ENCODE measurements around the gene RPS10. TPM values are rescaled to one million over a fixed set of nuclear protein-coding genes. Genes with fewer than 3 reads are reported as not detected.

Gene RPS10
- total RNA-seq, 1 donor from 2014 or later, result 1,026 TPM

DNA sequence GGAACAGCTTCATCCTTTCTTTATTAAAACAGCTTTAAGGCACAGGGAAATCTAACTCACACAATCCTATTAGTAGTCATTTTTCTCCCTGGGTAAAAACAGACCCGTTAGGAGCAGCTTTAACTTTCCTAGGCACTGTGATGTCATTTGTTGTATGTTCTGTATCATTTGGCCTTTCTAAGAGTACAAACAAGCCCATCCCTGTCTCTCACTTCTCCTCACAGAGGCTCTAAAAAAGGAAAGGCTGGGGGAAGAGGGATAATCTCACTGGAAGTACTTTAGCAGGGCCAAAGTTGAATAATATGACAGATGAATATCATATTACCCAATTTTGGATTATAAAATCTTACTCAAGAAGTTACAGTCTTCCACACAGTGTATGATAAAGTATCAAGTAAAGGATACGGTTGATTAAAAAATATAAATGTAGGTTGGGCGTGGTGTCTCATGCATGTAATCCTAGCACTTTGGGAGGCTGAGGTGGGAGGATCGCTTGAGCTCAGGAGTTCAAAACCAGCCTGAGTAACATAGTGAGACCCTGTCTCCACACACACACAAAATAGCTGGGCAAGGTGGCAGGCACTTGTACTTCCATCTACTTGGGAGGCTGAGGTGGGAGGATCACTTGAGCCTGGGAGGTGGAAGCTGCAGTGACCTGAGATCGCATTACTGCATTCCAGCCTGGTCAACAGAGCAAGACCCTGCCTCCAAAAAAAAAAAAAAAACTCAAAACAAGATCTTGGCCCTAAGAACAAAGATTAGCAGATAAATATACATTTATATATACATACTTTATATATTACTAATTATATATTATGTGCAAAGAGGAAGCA is 41.3 kb downstream of the RPS10 start:
- Mint-ChIP-seq H3K9me3 (ENCODE audit: unreplicated experiment) (no peaks in the 10 kb centered on the region), H3K27ac (ENCODE audit: unreplicated experiment) (peak overlapping the region; percentile 47), H3K4me1 (ENCODE audit: unreplicated experiment) (peaks cover 50% of the 10 kb centered on the region), H3K4me3 (ENCODE audit: unreplicated experiment) (no peak overlapping the region), H3K36me3 (ENCODE audit: unreplicated experiment) (peaks cover 2% of the 10 kb centered on the region), H3K27me3 (ENCODE audit: unreplicated experiment) (no peaks in the 10 kb centered on the region)
- TF ChIP-seq, protein P1, sequence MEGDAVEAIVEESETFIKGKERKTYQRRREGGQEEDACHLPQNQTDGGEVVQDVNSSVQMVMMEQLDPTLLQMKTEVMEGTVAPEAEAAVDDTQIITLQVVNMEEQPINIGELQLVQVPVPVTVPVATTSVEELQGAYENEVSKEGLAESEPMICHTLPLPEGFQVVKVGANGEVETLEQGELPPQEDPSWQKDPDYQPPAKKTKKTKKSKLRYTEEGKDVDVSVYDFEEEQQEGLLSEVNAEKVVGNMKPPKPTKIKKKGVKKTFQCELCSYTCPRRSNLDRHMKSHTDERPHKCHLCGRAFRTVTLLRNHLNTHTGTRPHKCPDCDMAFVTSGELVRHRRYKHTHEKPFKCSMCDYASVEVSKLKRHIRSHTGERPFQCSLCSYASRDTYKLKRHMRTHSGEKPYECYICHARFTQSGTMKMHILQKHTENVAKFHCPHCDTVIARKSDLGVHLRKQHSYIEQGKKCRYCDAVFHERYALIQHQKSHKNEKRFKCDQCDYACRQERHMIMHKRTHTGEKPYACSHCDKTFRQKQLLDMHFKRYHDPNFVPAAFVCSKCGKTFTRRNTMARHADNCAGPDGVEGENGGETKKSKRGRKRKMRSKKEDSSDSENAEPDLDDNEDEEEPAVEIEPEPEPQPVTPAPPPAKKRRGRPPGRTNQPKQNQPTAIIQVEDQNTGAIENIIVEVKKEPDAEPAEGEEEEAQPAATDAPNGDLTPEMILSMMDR (IDR thresholded peaks at IDR 0.05), result no peak
- DNase-seq (ENCODE audit: extremely low spot score, unreplicated experiment), result no peak

DNA sequence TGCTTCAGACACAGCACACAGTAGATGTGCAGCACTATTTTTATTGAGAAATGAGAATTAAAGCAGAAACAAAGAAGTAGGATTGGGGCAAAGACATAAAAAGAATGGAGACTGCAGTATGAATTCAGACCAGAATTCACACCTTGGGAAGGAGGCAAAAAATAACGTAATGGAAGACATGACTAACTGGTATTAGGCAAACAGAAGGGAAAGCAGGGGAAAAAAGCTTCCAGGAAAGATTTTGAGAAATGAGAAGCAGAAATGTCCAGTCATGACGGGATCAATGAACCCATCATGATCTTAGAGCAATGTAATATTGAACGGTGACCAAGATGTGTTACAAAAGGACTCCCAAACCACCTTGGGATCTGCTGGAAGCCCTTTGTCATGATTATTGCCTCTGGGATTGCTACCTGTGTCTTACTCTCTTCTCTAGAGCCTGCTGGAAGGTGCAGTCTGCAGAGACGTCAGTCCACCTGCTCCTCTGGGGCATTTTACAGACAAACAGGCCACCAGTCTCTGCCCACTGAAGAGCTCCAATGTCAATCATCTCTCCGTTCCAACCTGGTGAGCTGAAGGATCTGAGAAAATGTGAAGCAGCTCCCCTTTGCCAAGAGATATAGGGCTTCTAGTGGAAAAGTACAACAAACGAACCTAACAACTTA is 42.1 kb downstream of the RPS10 start:
- Mint-ChIP-seq H3K27ac (ENCODE audit: unreplicated experiment) (peak overlapping the region; percentile 59), H3K4me1 (ENCODE audit: unreplicated experiment) (peaks cover 46% of the 10 kb centered on the region), H3K36me3 (ENCODE audit: unreplicated experiment) (peaks cover 2% of the 10 kb centered on the region), H3K4me3 (ENCODE audit: unreplicated experiment) (no peak overlapping the region), H3K9me3 (ENCODE audit: unreplicated experiment) (no peaks in the 10 kb centered on the region), H3K27me3 (ENCODE audit: unreplicated experiment) (no peaks in the 10 kb centered on the region)
- TF ChIP-seq, protein P1 (IDR thresholded peaks at IDR 0.05), result no peak
- no peak for DNase-seq (ENCODE audit: extremely low spot score, unreplicated experiment)

DNA sequence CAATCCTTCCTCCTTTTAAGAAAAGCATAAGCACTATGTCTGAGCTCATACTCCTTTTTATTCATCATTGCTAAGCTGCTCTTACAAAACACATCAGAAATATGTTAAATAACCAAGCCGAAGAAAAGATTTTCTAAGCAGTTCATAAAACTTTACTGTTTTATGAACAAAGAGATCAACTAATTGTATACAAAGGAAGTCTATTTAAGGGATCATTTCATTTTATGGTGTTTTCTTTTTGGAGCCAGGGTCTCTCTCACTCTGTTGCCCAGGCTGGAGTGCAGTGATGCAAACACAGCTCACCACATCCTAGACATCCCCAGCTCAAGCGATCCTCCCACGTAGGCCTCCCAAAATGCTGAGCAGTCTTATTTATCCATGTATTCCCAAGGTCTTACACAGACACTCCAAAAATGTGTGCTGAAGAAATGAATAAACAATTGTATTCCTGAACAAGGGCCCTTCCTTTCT is 42.7 kb downstream of the RPS10 start:
- TF ChIP-seq, protein P1 (IDR thresholded peaks at IDR 0.05), result no peak

DNA sequence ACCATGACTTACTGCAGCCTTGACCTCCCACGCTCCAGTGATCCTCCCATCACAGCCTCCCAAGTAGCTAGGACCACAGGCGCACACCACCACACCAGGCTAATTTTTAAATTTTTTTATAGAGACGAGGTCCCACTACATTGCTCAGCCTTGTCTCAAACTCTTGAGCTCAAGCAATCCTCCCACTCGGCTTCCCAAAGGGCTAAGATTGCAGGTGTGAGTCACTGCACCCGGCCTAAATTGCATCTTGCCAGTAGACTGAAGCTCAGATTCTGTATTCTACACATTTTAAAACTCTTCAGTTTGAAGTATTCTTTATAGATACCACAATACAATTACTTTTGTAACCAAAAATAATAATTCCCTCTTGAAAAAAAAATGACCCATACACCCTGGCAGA is 44.8 kb downstream of the RPS10 start:
- H3K27me3 Mint-ChIP-seq (ENCODE audit: unreplicated experiment), result no peaks in the 10 kb centered on the region
- DNase-seq (ENCODE audit: extremely low spot score, unreplicated experiment), result no peak
- H3K36me3 Mint-ChIP-seq (ENCODE audit: unreplicated experiment), result no peaks in the 10 kb centered on the region
- H3K9me3 Mint-ChIP-seq (ENCODE audit: unreplicated experiment), result no peaks in the 10 kb centered on the region
- peaks cover 40% of the 10 kb centered on the region for H3K4me1 Mint-ChIP-seq (ENCODE audit: unreplicated experiment)
- TF ChIP-seq, protein P1 (IDR thresholded peaks at IDR 0.05), result no peak
- H3K4me3 Mint-ChIP-seq (ENCODE audit: unreplicated experiment), result no peak overlapping the region
- H3K27ac Mint-ChIP-seq (ENCODE audit: unreplicated experiment), result peak overlapping the region; percentile 10

More for the DNA sequence above, 42.7 kb downstream of the RPS10 start:
- peak overlapping the region; percentile 59 for H3K27ac Mint-ChIP-seq (ENCODE audit: unreplicated experiment)
- DNase-seq (ENCODE audit: extremely low spot score, unreplicated experiment), result no peak
- no peaks in the 10 kb centered on the region for H3K27me3 Mint-ChIP-seq (ENCODE audit: unreplicated experiment)
- no peaks in the 10 kb centered on the region for H3K9me3 Mint-ChIP-seq (ENCODE audit: unreplicated experiment)
- no peak overlapping the region for H3K4me3 Mint-ChIP-seq (ENCODE audit: unreplicated experiment)
- peaks cover 49% of the 10 kb centered on the region for H3K4me1 Mint-ChIP-seq (ENCODE audit: unreplicated experiment)
- H3K36me3 Mint-ChIP-seq (ENCODE audit: unreplicated experiment), result peaks cover 2% of the 10 kb centered on the region

DNA sequence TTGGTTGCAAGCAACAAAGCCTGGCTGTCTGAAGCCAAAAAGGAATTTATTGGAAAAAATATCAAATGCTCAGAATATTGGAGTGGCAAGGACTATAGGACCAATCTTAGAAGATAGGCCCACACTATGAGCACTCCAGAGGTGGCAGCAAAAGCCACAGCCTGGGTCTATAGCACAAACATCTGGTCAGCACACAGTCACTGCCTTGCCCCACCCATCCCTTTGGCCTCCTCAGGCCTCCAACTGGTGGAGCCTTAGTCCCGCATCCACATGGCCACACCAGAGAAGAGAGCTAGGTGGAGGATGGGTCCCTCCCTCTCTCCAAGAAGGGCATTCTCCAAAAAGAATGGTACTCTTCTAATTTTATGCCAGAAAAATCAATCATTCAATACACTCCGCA is 47.4 kb downstream of the RPS10 start:
- TF ChIP-seq, protein P1 (IDR thresholded peaks at IDR 0.05), result no peak
- Mint-ChIP-seq H3K36me3 (ENCODE audit: unreplicated experiment) (no peaks in the 10 kb centered on the region), H3K27me3 (ENCODE audit: unreplicated experiment) (no peaks in the 10 kb centered on the region), H3K4me3 (ENCODE audit: unreplicated experiment) (no peak overlapping the region), H3K9me3 (ENCODE audit: unreplicated experiment) (no peaks in the 10 kb centered on the region), H3K27ac (ENCODE audit: unreplicated experiment) (no peak overlapping the region), H3K4me1 (ENCODE audit: unreplicated experiment) (peaks cover 19% of the 10 kb centered on the region)
- no peak for DNase-seq (ENCODE audit: extremely low spot score, unreplicated experiment)

Measured in osteocyte (in vitro differentiated cells).